GM19035 (cell line): Measurements from ENCODE around the gene DGKE.

Experiments used
- ATAC-seq: cut with Tn5 transposase; IDR thresholded peaks from one replicate; pipeline ENCODE4 v1.9.1; 2021; ENCODE audit not compliant: unreplicated experiment

Gene DGKE

DNA sequence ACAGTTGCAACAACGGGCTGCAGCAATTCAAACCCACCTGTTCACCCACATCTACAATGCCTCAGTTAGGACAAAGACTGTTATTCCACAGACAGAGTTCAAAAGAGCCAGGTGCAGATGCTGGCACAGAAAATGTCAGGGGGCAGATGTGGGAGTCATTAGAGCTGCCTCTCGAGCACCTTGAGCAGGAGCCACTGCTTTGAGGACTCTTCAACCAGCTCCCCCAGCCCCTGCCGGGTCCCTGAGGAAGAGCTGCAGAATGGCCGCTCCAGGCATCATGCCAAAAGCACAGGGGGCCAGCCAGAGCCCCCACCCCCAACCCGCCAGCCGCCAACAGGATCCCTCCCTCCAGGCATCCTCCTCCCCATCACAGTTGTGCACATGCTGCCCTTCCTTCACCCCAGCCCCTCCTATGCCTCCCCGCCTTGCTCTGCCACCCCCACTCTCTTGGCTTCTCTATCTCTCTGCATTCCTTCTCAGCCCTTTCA, 21.0 kb upstream of the DGKE start:
- ATAC-seq, result no peak

- no peak for ATAC-seq
These were observed 18.2 kb upstream of the DGKE start for GRCh38 chr17:56815711-56816110.

- no peak for ATAC-seq
These were observed 16.9 kb upstream of the DGKE start for GRCh38 chr17:56817066-56817465.

DNA sequence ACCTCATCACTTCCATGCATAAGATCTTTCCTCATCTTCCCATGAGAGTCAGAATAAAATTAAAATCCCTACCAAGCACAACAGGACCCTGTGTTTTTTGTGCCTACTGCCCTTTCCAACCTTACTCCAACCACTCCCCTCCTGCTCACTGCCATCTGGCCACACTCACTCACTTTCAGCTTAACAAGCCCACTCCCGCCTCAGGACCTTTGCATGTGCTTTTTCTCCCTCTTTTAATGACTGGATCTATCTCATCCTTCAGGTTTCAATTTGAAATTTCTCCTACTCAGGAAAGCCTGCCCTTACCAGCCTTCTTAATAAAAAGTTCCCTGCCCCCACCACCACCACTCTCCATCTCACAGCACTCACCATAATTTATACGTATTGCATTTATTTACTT, 14.9 kb upstream of the DGKE start:
- no peak for ATAC-seq

- peak; percentile 76 for ATAC-seq
These were observed 14.4 kb upstream of the DGKE start for GRCh38 chr17:56819431-56820145.

DNA sequence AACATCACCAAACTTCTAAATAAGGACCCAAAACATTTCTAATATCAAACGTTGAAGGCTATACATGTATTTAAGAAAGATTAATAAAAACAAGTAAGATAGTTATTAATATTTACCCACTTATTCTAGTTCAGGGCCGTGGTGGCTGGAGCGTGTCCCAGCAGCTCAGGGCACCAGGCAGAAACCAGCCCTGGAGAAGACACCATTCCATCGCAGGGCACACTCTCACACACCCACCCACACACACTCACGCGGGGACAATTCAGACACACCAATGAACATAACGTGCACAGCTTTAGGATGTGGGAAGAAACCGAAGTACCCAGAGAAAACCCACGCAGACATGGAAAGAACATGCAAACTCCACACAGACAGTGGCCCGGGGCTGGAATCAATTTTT, 13.7 kb upstream of the DGKE start:
- ATAC-seq, result no peak

GRCh38 chr17:56821847-56822534, 12.0 kb upstream of the DGKE start:
- no peak for ATAC-seq

GRCh38 chr17:56822725-56823124, 11.2 kb upstream of the DGKE start:
- ATAC-seq, result no peak

DNA sequence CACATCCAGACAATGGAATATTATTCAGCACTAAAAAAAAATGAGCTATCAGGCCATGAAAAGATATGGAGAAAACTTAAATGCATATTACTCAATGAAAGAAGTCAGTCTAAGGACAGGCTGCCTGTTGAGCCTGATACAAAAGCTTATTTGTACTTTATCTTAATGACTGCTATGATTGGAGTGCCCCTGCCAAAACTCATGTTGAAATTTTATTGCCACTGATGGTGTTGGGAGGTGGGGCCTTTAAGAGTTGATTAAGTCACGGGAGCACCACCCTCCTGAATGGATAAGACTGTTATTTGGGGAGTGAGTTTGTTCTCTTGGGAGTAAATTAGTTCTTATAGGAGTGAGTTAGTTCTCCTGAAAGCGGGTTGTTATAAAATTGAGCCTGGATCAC, 10.1 kb upstream of the DGKE start:
- no peak for ATAC-seq

GRCh38 chr17:56824503-56824902, 9.4 kb upstream of the DGKE start:
- no peak for ATAC-seq

DNA sequence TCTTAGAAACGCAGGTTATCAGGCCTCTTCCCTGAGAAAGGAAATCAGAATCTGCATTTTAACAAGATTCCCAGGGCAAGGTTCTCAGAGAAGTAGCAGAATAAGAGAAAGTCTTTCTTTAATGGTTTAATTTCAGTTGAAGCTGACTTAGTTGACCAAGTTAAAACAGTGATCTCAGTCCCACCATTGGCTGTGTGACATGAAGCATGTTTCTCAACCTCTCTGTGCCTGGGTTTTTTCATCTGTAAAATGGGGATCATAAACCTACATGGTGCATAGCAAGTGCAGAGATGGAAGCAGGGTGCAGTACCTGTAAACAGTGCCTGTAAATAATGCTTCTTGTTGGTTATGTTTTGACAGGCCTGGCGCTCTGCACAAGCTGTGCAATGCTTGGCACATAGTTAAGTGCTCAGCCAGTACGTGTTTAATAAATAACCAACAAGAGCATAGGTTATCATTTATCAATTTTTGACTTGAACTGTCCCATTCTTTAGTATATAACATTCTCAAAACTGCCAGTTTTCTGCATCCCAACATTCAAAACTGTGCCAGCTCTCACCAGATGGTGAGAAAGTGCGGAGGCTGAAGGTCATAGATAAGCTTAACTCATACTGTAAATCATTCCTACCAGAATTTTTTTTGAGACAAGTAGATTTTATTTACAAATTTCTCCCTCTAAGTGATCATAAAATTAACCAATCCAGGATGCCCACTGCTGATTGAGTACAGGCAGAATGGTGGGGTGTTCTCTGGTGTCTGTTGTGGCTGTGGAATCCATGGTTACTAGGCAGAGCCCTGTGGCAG, 7.1 kb upstream of the DGKE start:
- no peak for ATAC-seq

- no peak for ATAC-seq
These were observed 3.1 kb upstream of the DGKE start for GRCh38 chr17:56830726-56831368.

GRCh38 chr17:56831369-56832095, 2.4 kb upstream of the DGKE start:
- no peak for ATAC-seq

DNA sequence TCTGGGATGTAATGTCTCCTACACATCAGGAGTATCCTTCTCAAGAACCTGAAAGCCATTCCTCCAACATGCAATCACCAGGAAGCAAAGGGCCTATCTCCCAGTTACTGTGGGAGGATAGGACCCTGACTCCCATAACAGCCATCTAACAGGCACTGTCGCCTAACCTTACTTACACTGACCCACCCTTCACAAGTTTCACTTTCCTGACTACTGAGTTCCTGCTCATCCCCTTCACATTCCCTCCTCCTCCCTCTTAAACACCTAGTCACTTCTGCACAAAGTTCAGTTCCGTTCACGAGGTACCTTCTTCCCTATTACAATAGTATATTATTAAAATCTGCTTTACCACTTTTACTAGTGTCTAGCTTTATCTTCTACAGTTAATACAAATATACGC, 1.5 kb upstream of the DGKE start:
- no peak for ATAC-seq

DNA sequence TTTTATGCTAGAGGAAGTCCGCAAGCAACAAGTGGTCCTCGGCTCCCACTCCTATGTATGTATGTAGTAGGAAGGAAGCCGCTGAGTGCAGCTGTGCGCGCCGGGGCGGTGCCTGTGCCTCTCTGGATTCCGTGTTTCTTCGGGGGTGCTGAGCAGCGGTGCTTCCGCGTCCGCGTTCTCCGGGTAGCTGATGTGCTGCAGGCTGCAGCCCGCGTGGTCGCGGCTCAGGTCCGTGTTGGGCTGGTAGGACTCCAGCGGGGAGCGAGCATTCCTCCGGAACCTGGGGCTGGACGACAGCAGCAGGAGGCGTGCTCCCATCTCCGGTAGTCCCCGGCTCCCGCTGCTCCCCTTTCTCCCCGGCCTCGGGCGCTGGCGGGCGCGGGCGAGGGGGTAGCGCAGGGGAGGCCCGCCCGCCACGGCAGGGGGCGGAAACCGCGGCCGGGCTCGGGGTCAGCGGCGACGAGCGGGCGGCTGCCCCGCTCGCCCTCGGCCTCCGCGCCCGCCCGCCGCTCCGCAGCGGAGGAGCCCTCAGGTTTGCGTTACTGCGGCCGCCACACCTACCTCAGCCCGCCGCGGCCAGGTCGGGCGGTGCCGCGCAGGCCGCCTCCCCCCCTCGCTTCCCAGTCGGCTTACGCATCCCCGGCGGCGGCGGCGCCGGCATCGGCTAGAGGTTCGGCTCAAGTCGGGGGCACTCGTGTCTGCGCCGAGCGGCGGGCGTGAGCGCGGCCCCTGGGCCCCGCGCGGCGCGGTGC, 718 bp upstream of the DGKE start:
- peak; percentile 48 for ATAC-seq

GRCh38 chr17:56834380-56835263, 671 bp downstream of the DGKE start:
- peak; percentile 24 for ATAC-seq

- ATAC-seq, result no peak
These were observed 1.3 kb downstream of the DGKE start for GRCh38 chr17:56835264-56835585.

DNA sequence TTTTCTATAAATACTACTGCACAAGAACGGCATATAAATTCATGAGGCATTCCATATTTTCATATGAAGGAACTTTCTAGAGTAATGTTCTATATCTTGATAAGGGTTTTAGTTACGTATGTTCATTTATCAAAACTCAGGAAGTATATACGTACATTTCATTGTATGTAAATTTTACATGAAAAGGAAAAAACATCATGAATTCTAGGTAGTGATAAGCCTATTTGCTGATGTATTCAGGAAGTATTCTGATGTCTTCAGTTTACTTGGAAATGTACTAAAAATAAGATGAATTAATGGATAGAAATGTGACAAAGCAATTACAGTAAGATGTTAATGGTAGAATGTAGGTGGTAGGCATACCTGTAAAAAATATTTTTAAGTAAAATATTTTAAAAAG, 4.7 kb downstream of the DGKE start:
- no peak for ATAC-seq

DNA sequence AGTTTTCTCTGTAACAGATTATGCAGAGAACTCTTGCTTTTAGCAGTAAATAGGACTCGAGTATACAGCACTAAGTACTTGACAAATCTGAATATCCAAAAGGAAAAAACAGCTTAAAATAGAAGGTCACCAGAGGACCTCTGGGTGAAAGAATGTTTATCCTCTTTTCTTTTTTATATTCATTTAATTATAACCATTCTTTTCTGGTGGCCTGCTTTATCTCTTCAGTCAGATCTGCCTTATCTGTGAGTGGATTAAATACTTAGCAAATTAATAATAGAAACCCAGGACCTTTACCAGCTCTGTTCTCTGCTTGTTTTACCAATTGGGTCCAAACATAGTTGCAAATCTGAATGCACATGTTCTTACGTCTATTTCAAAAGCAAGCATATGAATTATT, 8.6 kb downstream of the DGKE start:
- no peak for ATAC-seq
